ENCODE results near the gene SH2D2A. TPM values are rescaled to one million over a fixed set of nuclear protein-coding genes. Genes with fewer than 3 reads are reported as not detected.
A peak's percentile ranks its signal among the peaks of the same experiment; 100 is the strongest.

The SH2D2A gene
- polyA plus RNA-seq, 1 donor from 2014 or later: not detected

GRCh38 chr1:156858555-156858956, 41.9 kb upstream of the SH2D2A start:
- Histone ChIP-seq H3K27ac (ENCODE audit: low read length) (no peak overlapping the region), H3K79me2 (replicated peaks; ENCODE audit: insufficient read depth, low read length) (no peaks in the 10 kb centered on the region), H3K4me2 (ENCODE audit: low read length) (no peak overlapping the region), H3K36me3 (ENCODE audit: insufficient read depth, low read length) (no peaks in the 10 kb centered on the region), H3K9me2 (ENCODE audit: insufficient read depth, low read length) (no peaks in the 10 kb centered on the region), H3K27me3 (ENCODE audit: insufficient read depth, low read depth, low read length) (peaks cover 56% of the 10 kb centered on the region), H3F3A (ENCODE audit: insufficient read depth, low read length, poor library complexity, severe bottlenecking) (no peaks in the 10 kb centered on the region), H4K20me1 (ENCODE audit: insufficient read depth) (no peaks in the 10 kb centered on the region), H3K9me3 (ENCODE audit: low read length) (no peaks in the 10 kb centered on the region), H3K4me3 (ENCODE audit: low read length) (peak overlapping the region; percentile 64), H3K9ac (ENCODE audit: low read length) (peak overlapping the region; percentile 45), H2AFZ (ENCODE audit: low read depth, low read length) (no peak overlapping the region)
- peak; percentile 16 for TF ChIP-seq EP300 (conservative IDR thresholded peaks at IDR 0.05; ENCODE audit: poor library complexity, severe bottlenecking)
- TF ChIP-seq EZH2 (IDR thresholded peaks at IDR 0.05; ENCODE audit: borderline replicate concordance, insufficient read depth, low read length, poor library complexity, severe bottlenecking): no peak

- Histone ChIP-seq H3K36me3 (ENCODE audit: insufficient read depth, low read length) (no peaks in the 10 kb centered on the region), H3K27me3 (ENCODE audit: insufficient read depth, low read depth, low read length) (peaks cover 47% of the 10 kb centered on the region), H3K4me3 (ENCODE audit: low read length) (no peak overlapping the region), H3F3A (ENCODE audit: insufficient read depth, low read length, poor library complexity, severe bottlenecking) (no peaks in the 10 kb centered on the region), H3K79me2 (replicated peaks; ENCODE audit: insufficient read depth, low read length) (no peaks in the 10 kb centered on the region), H3K9me2 (ENCODE audit: insufficient read depth, low read length) (no peaks in the 10 kb centered on the region), H2AFZ (ENCODE audit: low read depth, low read length) (no peak overlapping the region), H4K20me1 (ENCODE audit: insufficient read depth) (no peaks in the 10 kb centered on the region), H3K4me2 (ENCODE audit: low read length) (no peak overlapping the region), H3K9me3 (ENCODE audit: low read length) (no peaks in the 10 kb centered on the region), H3K9ac (ENCODE audit: low read length) (no peak overlapping the region), H3K27ac (ENCODE audit: low read length) (no peak overlapping the region)
- no peak for TF ChIP-seq EP300 (conservative IDR thresholded peaks at IDR 0.05; ENCODE audit: poor library complexity, severe bottlenecking)
Observed at GRCh38 chr1:156857532-156857931, 40.9 kb upstream of the SH2D2A start.

- Histone ChIP-seq H2AFZ (ENCODE audit: low read depth, low read length) (no peak overlapping the region), H3K27me3 (ENCODE audit: insufficient read depth, low read depth, low read length) (peaks cover 35% of the 10 kb centered on the region), H3K4me3 (ENCODE audit: low read length) (no peak overlapping the region), H3F3A (ENCODE audit: insufficient read depth, low read length, poor library complexity, severe bottlenecking) (no peaks in the 10 kb centered on the region), H3K27ac (ENCODE audit: low read length) (no peak overlapping the region), H3K36me3 (ENCODE audit: insufficient read depth, low read length) (no peaks in the 10 kb centered on the region), H3K9me2 (ENCODE audit: insufficient read depth, low read length) (no peaks in the 10 kb centered on the region), H3K9me3 (ENCODE audit: low read length) (no peaks in the 10 kb centered on the region), H4K20me1 (ENCODE audit: insufficient read depth) (no peaks in the 10 kb centered on the region), H3K9ac (ENCODE audit: low read length) (no peak overlapping the region), H3K4me2 (ENCODE audit: low read length) (no peak overlapping the region), H3K79me2 (replicated peaks; ENCODE audit: insufficient read depth, low read length) (no peaks in the 10 kb centered on the region)
- TF ChIP-seq EP300 (conservative IDR thresholded peaks at IDR 0.05; ENCODE audit: poor library complexity, severe bottlenecking): no peak
- no peak for TF ChIP-seq POLR2AphosphoS5 (IDR thresholded peaks at IDR 0.05)
- TF ChIP-seq EZH2 (IDR thresholded peaks at IDR 0.05; ENCODE audit: borderline replicate concordance, insufficient read depth, low read length, poor library complexity, severe bottlenecking): no peak
- no peak for TF ChIP-seq SMC3 (conservative IDR thresholded peaks at IDR 0.05; ENCODE audit: poor library complexity)
- TF ChIP-seq MXI1 (conservative IDR thresholded peaks at IDR 0.05; ENCODE audit: poor library complexity, severe bottlenecking): no peak
- TF ChIP-seq CTCF (IDR thresholded peaks at IDR 0.05; ENCODE audit: poor library complexity, severe bottlenecking): no peak
- no peak for TF ChIP-seq REST (IDR thresholded peaks at IDR 0.05; ENCODE audit: borderline replicate concordance)
Observed at GRCh38 chr1:156856282-156856785, 39.7 kb upstream of the SH2D2A start.
